Testis (tissue), 3 donors: ENCODE measurements around the gene PITPNC1. TPM values are rescaled to one million over a fixed set of nuclear protein-coding genes. Genes with fewer than 3 reads are reported as not detected.

Experiments used
- DNase-seq: peaks from one replicate; pipeline ENCODE4 v3.0.0-alpha.2; 2019
- H3K27ac ChIP-seq, 2 donors: fragments of 200-600 bp; sonication (generic); one replicate each; pipeline ENCODE4 v1.5.1; 2019
- H3K27me3 ChIP-seq: fragments of 200-600 bp; sonication (generic); one replicate; pipeline ENCODE4 v1.5.1; 2019
- H3K36me3 ChIP-seq: fragments of 200-600 bp; sonication (generic); one replicate; pipeline ENCODE4 v1.5.1; 2017; ENCODE audit warnings: low read depth; ENCODE audit errors: missing control alignments
- H3K4me1 ChIP-seq: fragments of 200-600 bp; sonication (generic); one replicate; pipeline ENCODE4 v1.5.1; 2019
- H3K4me3 ChIP-seq, 2 donors: fragments of 200-600 bp; sonication (generic); one replicate each; pipeline ENCODE4 v1.5.1; 2017 to 2019
- H3K9me3 ChIP-seq: fragments of 200-600 bp; sonication (generic); one replicate; pipeline ENCODE4 v1.5.1; 2017
- CTCF ChIP-seq, 3 experiments: fragments of 450-650 bp in 2 of 3; fragments of 200-600 bp in 1 of 3; sonication (generic) in 1 of 3; IDR thresholded peaks; one replicate each; pipeline ENCODE4 v1.5.1; 2016 to 2019; ENCODE audit warnings: antibody characterized with exemption in 3 of 3, mild to moderate bottlenecking in 2 of 3, moderate library complexity in 1 of 3
- POLR2A ChIP-seq: fragments of 450-650 bp; IDR thresholded peaks from one replicate; pipeline ENCODE4 v1.6.1; 2017; ENCODE audit warnings: antibody characterized with exemption, mild to moderate bottlenecking, moderate library complexity
- WGBS, 2 donors: methylation state at CpG; one replicate each; pipeline ENCODE4 v1.1.5; 2018; 5-methylcytosine and 5-hydroxymethylcytosine counted together
- intact Hi-C: fragments of 100-400 bp; cut with DNase I; formaldehyde crosslinking; loops from one replicate; pipeline ENCODE4 v1.15.1; 2023; ENCODE audit warnings: low total_unique reads
- polyA plus RNA-seq: library from polyadenylated mRNA; stranded (reverse); fragments of 350-450 nt; fragmentation: Illumina TruSeq; extraction: RNeasy Lipid Tissue Mini Kit (QIAGEN cat#74804); gene quantifications from one replicate; pipeline ENCODE4 v1.2.3, GENCODE V29; 2014; ENCODE audit warnings: low read depth, low replicate concordance; ENCODE audit not compliant: insufficient read depth
- total RNA-seq, 2 donors: library from RNA; depleted of rRNA; stranded (reverse); fragments of >200 nt; gene quantifications; one replicate each; pipeline ENCODE4 v1.2.3, GENCODE V29; 2016

Gene PITPNC1
- total and polyA plus RNA-seq, 3 donors from 2014 or later = 8.3 to 12.8 (median 12.2) TPM

GRCh38 chr17:67449065-67449464 is 72.0 kb downstream of the PITPNC1 start:
- TF ChIP-seq POLR2A (no peak), CTCF (IDR thresholded peaks at IDR 0.05) (no peak)
- Histone ChIP-seq H3K36me3 (no peaks in the 10 kb centered on the region), H3K4me1 (no peaks in the 10 kb centered on the region), H3K27ac (no peak overlapping the region), H3K4me3 (no peak overlapping the region), H3K27me3 (no peaks in the 10 kb centered on the region), H3K9me3 (no peaks in the 10 kb centered on the region)
- 54 to 62% methylated on average over 6 of the region's 6 CpGs for WGBS, 2 donors
- DNase-seq = no peak
- intact Hi-C loops = no loop called here

DNA sequence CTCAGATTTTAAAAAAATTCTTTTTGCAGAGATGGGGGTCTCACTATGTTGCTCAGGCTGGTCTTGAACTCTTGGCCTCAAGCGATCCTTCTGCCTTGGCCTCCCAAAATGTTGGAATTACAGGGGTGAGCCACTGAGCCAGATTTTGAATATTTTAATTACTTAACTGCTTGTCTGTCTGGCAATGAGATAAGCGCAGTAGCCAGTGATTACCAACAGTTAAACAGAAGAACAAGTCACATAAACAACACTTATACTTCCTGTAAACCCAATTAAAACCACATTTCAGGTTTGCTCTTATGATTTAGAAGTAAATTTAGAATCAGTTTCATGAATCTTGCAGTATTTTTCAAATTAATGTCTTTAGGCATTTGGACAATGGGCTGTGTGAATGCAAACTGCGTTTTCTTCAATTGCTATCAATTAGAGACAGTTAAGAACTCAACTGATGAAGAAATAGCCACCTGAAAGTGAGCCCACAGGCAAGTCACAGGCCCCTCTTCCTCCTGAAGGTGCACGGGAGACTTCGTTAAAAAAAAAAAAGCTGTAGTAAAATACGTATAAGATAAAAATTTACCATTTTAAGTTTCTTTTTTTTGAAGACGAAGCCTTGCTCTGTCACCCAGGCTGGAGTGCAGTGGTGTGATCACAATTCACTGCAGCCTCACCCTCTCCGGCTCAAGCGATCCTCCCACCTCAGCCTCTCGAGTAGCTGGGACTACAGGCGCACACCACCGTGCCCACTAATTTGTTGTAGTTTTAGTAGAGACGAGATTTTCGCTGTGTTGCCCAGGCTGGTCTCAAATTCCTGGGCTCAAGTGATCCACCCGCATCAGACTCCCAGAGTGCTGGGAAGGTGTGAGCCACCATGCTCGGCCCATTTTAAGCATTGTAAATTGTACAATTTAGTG is 73.0 kb downstream of the PITPNC1 start:
- no peak overlapping the region for H3K4me3 ChIP-seq
- H3K4me1 ChIP-seq = no peaks in the 10 kb centered on the region
- 93 to 96% methylated on average over 16 of the region's 16 CpGs for WGBS, 2 donors
- H3K9me3 ChIP-seq = no peaks in the 10 kb centered on the region
- no peaks in the 10 kb centered on the region for H3K27me3 ChIP-seq
- H3K27ac ChIP-seq = no peak overlapping the region
- H3K36me3 ChIP-seq = no peaks in the 10 kb centered on the region
- DNase-seq = no peak
- intact Hi-C loops = no loop called here
- TF ChIP-seq POLR2A = no peak
- TF ChIP-seq CTCF (IDR thresholded peaks at IDR 0.05) = no peak

DNA sequence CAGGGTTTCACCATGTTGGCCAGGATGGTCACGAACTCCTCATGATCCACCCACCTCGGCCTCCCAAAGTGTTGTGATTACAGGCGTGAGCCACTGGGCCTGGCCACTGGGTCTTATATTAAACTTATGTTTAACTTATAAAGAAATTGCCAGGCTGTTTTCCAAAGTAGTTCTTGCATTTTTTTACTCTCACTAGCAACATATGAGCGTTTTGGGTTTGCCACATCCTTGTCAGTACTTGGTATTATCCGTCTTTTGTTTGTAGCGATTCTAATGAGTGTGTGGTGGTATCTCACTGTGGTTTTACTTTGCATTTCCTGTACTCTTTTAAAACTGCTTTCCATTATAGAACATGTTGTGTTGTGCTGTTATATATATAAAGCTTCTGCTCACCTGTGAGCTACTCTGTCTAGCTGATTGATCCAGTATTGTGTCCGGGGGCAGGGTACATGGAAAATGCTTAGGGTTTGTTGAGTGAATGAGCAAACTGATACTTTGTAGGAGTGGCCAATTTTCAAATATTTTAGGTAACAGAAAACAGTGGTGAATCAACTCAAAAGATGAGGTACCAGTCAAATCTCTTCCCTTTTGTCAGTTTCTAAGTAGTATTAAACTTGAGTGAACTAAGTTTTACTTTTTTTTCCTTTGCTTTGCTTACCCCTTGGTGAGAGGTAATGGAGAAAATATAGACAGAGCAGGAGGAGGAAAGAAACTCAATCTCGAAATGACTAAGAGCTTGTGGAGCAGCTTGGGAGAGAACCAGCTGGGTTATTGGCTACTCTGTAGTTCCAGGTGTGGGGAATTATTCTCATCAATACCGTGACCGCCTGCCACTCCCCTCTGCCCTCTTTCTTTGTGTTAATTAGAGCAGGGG is 75.8 kb downstream of the PITPNC1 start:
- 80 to 88% methylated on average over 10 of the region's 10 CpGs for WGBS, 2 donors
- DNase-seq = no peak

DNA sequence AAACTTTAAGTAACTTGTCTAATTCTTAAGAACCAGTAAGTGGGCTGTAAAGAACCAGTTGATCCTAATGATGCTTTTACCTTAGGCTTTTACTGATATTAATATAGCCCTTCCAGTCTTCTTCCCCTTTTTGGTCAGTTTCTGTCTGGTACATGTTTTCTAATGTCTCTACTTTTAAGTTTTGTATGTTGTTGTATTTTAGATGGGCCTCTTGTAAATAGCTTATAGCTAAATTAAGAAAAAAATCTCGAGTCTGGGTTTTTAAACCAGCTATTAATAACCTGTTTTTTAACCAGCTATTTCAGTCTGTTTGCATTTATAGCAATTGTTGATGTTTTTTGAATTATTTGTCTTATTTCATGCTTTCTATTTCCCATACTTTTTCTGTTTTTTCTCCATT is 79.0 kb downstream of the PITPNC1 start:
- no peak for DNase-seq
- Histone ChIP-seq H3K36me3 (no peaks in the 10 kb centered on the region), H3K4me3 (no peak overlapping the region), H3K4me1 (no peaks in the 10 kb centered on the region), H3K27ac (no peak overlapping the region), H3K27me3 (no peaks in the 10 kb centered on the region), H3K9me3 (no peaks in the 10 kb centered on the region)
- 51 to 64% methylated on average over 1 of the region's 1 CpG for WGBS, 2 donors
- no peak for TF ChIP-seq POLR2A
- TF ChIP-seq CTCF (IDR thresholded peaks at IDR 0.05) = no peak
- intact Hi-C loops = no loop called here

More for the DNA sequence above, 75.8 kb downstream of the PITPNC1 start:
- H3K27me3 ChIP-seq = no peaks in the 10 kb centered on the region
- no peak for TF ChIP-seq POLR2A
- H3K36me3 ChIP-seq = no peaks in the 10 kb centered on the region
- no peaks in the 10 kb centered on the region for H3K9me3 ChIP-seq
- H3K27ac ChIP-seq = no peak overlapping the region
- H3K4me3 ChIP-seq = no peak overlapping the region
- intact Hi-C loops = no loop called here
- H3K4me1 ChIP-seq = no peaks in the 10 kb centered on the region

GRCh38 chr17:67456889-67457288 is 79.8 kb downstream of the PITPNC1 start:
- Histone ChIP-seq H3K27me3 (no peaks in the 10 kb centered on the region), H3K36me3 (no peaks in the 10 kb centered on the region), H3K9me3 (no peaks in the 10 kb centered on the region), H3K4me3 (no peak overlapping the region), H3K27ac (no peak overlapping the region), H3K4me1 (no peaks in the 10 kb centered on the region)
- DNase-seq = no peak
- intact Hi-C loops = no loop called here
- 92 to 97% methylated on average over 3 of the region's 3 CpGs for WGBS, 2 donors
- TF ChIP-seq CTCF (IDR thresholded peaks at IDR 0.05) = no peak
- no peak for TF ChIP-seq POLR2A
